ENCODE data around the gene ALPK3.
A peak's percentile ranks its signal among the peaks of the same experiment; 100 is the strongest.
"Not testable (repeated sequence)": the region's sequence is repeated elsewhere in the genome, so short reads cannot be mapped to it uniquely, and the experiment has no call there.

ALPK3 gene

GRCh38 chr15:84844964-84845363 is 27.8 kb downstream of the ALPK3 start:
- in situ Hi-C loops (cut with HindIII; ENCODE audit: low sequenced_read_pairs) = no loop called here

GRCh38 chr15:84845631-84846030 is 28.5 kb downstream of the ALPK3 start:
- DNase-seq (ENCODE audit: low read depth, low spot score) = peak; percentile 60
- TF ChIP-seq CTCF (IDR thresholded peaks at IDR 0.05; ENCODE audit: low read depth, low read length) = peak; percentile 60
- H3K4me3 ChIP-seq (ENCODE audit: low read depth, low read length); in situ Hi-C loops (cut with HindIII; ENCODE audit: low sequenced_read_pairs): not testable (repeated sequence)

More at GRCh38 chr15:84844964-84845363, 27.8 kb downstream of the ALPK3 start:
- no peak for TF ChIP-seq CTCF (IDR thresholded peaks at IDR 0.05; ENCODE audit: low read depth, low read length)
- no peak for DNase-seq (ENCODE audit: low read depth, low spot score)
- no peak overlapping the region for H3K4me3 ChIP-seq (ENCODE audit: low read depth, low read length)

GRCh38 chr15:84846269-84846668 is 29.1 kb downstream of the ALPK3 start:
- in situ Hi-C loops (cut with HindIII; ENCODE audit: low sequenced_read_pairs) = no loop called here
- no peak overlapping the region for H3K4me3 ChIP-seq (ENCODE audit: low read depth, low read length)
- no peak for TF ChIP-seq CTCF (IDR thresholded peaks at IDR 0.05; ENCODE audit: low read depth, low read length)
- no peak for DNase-seq (ENCODE audit: low read depth, low spot score)

GRCh38 chr15:84847382-84847781 is 30.2 kb downstream of the ALPK3 start:
- TF ChIP-seq CTCF (IDR thresholded peaks at IDR 0.05; ENCODE audit: low read depth, low read length) = no peak
- no peak overlapping the region for H3K4me3 ChIP-seq (ENCODE audit: low read depth, low read length)
- in situ Hi-C loops (cut with HindIII; ENCODE audit: low sequenced_read_pairs) = no loop called here
- DNase-seq (ENCODE audit: low read depth, low spot score) = no peak

GRCh38 chr15:84852212-84852611 is 35.1 kb downstream of the ALPK3 start:
- in situ Hi-C loops (cut with HindIII; ENCODE audit: low sequenced_read_pairs) = no loop called here
- no peak for DNase-seq (ENCODE audit: low read depth, low spot score)
- TF ChIP-seq CTCF (IDR thresholded peaks at IDR 0.05; ENCODE audit: low read depth, low read length) = no peak
- H3K4me3 ChIP-seq (ENCODE audit: low read depth, low read length) = no peak overlapping the region

GRCh38 chr15:84855136-84855535 is 38.0 kb downstream of the ALPK3 start:
- DNase-seq (ENCODE audit: low read depth, low spot score) = no peak
- in situ Hi-C loops (cut with HindIII; ENCODE audit: low sequenced_read_pairs) = no loop called here

More at GRCh38 chr15:84855136-84855535, 38.0 kb downstream of the ALPK3 start:
- TF ChIP-seq CTCF (IDR thresholded peaks at IDR 0.05; ENCODE audit: low read depth, low read length) = no peak
- H3K4me3 ChIP-seq (ENCODE audit: low read depth, low read length) = no peak overlapping the region
